ENCODE results near the gene HOXD4.

HOXD4 gene

GRCh38 chr2:176151442-176152287 lies at the start of gene HOXD4:
Gene HOXD4, plus strand, starts transcription at chr2:176151550. Its CDS starts 84 bp downstream, at chr2:176151634.
- H3K9me3 ChIP-seq (ENCODE audit: insufficient read depth, low read depth, low read length) = no peaks in the 10 kb centered on the region; the same call in 1 of the 2 replicates
- H3K4me1 ChIP-seq (ENCODE audit: insufficient read depth, low read length) = no peaks in the 10 kb centered on the region
- H3K27ac ChIP-seq (ENCODE audit: low read length) = no peak within 1 kb of the TSS
- H3K27me3 ChIP-seq (ENCODE audit: insufficient read depth, low read length) = peaks cover 100% of the 10 kb centered on the region
- H3K9ac ChIP-seq (ENCODE audit: low read depth, low read length) = no peak within 1 kb of the TSS
- no peak within 1 kb of the TSS for H3K4me3 ChIP-seq (ENCODE audit: low read length)
- no peaks in the 10 kb centered on the region for H3K36me3 ChIP-seq (ENCODE audit: insufficient read depth, low read depth, low read length)

GRCh38 chr2:176101842-176102241 lies 49.5 kb upstream of the HOXD4 start:
- no peak overlapping the region for H3K4me3 ChIP-seq (ENCODE audit: low read length)
- H3K27me3 ChIP-seq (ENCODE audit: insufficient read depth, low read length) = peaks cover 100% of the 10 kb centered on the region
- peaks cover 12% of the 10 kb centered on the region; the same call in 1 of the 2 replicates for H3K9me3 ChIP-seq (ENCODE audit: insufficient read depth, low read depth, low read length)
- H3K36me3 ChIP-seq (ENCODE audit: insufficient read depth, low read depth, low read length) = no peaks in the 10 kb centered on the region
- H3K9ac ChIP-seq (ENCODE audit: low read depth, low read length) = no peak overlapping the region
- peaks cover 6% of the 10 kb centered on the region; the same call in 1 of the 2 replicates for H3K4me1 ChIP-seq (ENCODE audit: insufficient read depth, low read length)
- H3K27ac ChIP-seq (ENCODE audit: low read length) = no peak overlapping the region

- Histone ChIP-seq H3K9ac (ENCODE audit: low read depth, low read length) (no peak overlapping the region), H3K4me1 (ENCODE audit: insufficient read depth, low read length) (peaks cover 5% of the 10 kb centered on the region; the same call in 1 of the 2 replicates)
These were observed 49.0 kb upstream of the HOXD4 start for GRCh38 chr2:176102309-176102866.

DNA sequence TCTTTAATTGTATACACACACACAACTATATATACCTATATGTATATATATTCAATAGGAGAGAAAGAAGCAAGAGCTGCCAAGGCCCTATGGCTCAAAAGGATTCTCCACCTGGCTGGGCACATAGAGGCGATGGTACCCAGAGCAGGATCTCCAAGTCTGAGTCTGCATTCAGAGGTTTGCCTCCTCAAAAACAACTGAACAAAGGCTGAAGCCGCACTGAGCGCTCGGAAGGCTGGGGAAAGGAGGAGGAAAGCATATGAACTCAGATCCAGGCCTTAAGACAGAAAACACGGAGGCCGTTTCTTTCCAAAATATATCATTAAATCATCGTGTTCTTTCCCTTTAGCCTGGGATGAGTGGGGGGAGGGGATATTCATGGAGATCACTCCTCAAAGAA lies 48.2 kb upstream of the HOXD4 start:
- H3K36me3 ChIP-seq (ENCODE audit: insufficient read depth, low read depth, low read length) = no peaks in the 10 kb centered on the region
- peaks cover 12% of the 10 kb centered on the region; the same call in 1 of the 2 replicates for H3K9me3 ChIP-seq (ENCODE audit: insufficient read depth, low read depth, low read length)
- no peaks in the 10 kb centered on the region; the same call in 1 of the 2 replicates for H3K4me1 ChIP-seq (ENCODE audit: insufficient read depth, low read length)
- peaks cover 100% of the 10 kb centered on the region for H3K27me3 ChIP-seq (ENCODE audit: insufficient read depth, low read length)
- no peak overlapping the region for H3K9ac ChIP-seq (ENCODE audit: low read depth, low read length)
- no peak overlapping the region for H3K4me3 ChIP-seq (ENCODE audit: low read length)
- no peak overlapping the region for H3K27ac ChIP-seq (ENCODE audit: low read length)

More at GRCh38 chr2:176102309-176102866, 49.0 kb upstream of the HOXD4 start:
- H3K27ac ChIP-seq (ENCODE audit: low read length) = no peak overlapping the region
- H3K9me3 ChIP-seq (ENCODE audit: insufficient read depth, low read depth, low read length) = peaks cover 12% of the 10 kb centered on the region; the same call in 1 of the 2 replicates
- no peak overlapping the region for H3K4me3 ChIP-seq (ENCODE audit: low read length)
- H3K36me3 ChIP-seq (ENCODE audit: insufficient read depth, low read depth, low read length) = no peaks in the 10 kb centered on the region
- peaks cover 100% of the 10 kb centered on the region for H3K27me3 ChIP-seq (ENCODE audit: insufficient read depth, low read length)

DNA sequence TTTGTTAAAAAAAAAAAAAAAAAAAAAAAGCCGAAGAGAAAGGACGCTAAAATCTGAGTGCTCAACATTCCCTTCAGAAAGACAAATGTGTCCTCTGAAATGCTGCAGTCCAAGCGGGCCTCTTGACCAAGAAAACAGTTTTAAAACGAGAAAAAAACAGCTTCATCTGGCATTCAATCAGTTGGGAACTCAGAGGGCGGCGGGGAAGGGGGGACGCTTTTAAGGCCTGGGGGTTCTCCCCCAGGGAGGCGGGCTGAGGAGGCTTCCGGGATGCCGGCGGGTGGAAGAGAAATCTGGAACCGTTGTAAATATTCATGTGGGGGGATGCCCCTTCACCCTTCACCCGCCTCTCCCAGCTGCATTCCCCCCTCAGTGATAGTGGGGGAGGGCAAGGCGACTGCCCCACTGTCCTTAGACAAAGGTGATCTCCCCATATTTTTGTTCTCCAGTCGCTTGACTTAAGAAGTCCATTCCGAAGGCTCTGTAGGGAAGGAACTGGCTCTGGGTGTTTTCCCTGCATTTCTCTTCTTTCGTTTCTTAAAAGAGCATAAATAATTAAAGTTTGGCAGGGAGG lies 47.5 kb upstream of the HOXD4 start:
- H3K36me3 ChIP-seq (ENCODE audit: insufficient read depth, low read depth, low read length) = no peaks in the 10 kb centered on the region
- H3K27me3 ChIP-seq (ENCODE audit: insufficient read depth, low read length) = peaks cover 100% of the 10 kb centered on the region
- no peak overlapping the region for H3K27ac ChIP-seq (ENCODE audit: low read length)
- H3K4me3 ChIP-seq (ENCODE audit: low read length) = no peak overlapping the region
- H3K4me1 ChIP-seq (ENCODE audit: insufficient read depth, low read length) = no peaks in the 10 kb centered on the region
- peaks cover 10% of the 10 kb centered on the region; the same call in 1 of the 2 replicates for H3K9me3 ChIP-seq (ENCODE audit: insufficient read depth, low read depth, low read length)
- H3K9ac ChIP-seq (ENCODE audit: low read depth, low read length) = no peak overlapping the region

DNA sequence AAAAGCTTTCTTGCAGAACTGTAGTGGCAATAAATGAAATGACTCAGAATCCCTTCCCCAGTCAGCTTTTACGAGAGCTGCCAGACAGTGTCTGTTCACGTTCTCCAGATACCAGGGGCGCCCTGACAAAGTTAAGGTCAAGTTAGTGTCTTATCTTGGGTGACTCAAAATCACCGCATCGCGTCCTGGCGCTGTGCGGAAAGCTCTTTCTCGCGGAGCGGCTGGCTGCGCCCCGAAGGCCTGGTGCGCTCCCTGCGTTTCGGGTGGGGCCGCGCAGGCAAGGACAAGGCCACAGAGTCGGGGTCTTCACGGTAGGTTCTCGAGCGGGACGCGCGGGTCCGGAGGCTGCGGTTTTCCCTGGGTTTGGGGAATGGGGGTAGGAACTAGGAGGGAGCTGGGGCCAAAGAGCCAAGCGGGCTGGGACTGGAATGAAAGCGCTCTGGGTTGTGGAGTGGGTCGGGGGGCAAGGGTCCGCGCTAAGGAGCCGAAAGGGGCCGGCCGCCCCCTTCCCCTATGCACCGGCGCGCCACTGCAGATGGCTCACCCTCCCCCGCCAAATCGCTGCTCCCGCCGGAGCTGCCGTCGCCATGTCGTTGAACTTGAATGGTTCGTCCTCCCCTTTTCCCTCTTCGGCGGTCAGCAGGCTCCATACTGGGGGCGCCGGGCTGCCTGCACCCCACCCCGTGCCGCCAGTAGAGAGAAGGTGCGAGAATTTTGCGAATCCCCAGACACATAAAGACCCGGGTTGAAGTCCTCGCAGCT lies 46.9 kb upstream of the HOXD4 start:
- H3K9ac ChIP-seq (ENCODE audit: low read depth, low read length) = no peak overlapping the region
- peaks cover 6% of the 10 kb centered on the region; the same call in 1 of the 2 replicates for H3K9me3 ChIP-seq (ENCODE audit: insufficient read depth, low read depth, low read length)
- H3K4me3 ChIP-seq (ENCODE audit: low read length) = no peak overlapping the region; the same call in 1 of the 2 replicates
- no peaks in the 10 kb centered on the region for H3K36me3 ChIP-seq (ENCODE audit: insufficient read depth, low read depth, low read length)
- H3K27ac ChIP-seq (ENCODE audit: low read length) = no peak overlapping the region
- H3K27me3 ChIP-seq (ENCODE audit: insufficient read depth, low read length) = peaks cover 100% of the 10 kb centered on the region
- no peaks in the 10 kb centered on the region for H3K4me1 ChIP-seq (ENCODE audit: insufficient read depth, low read length)

GRCh38 chr2:176105078-176105729 lies 46.1 kb upstream of the HOXD4 start:
- Histone ChIP-seq H3K27me3 (ENCODE audit: insufficient read depth, low read length) (peaks cover 100% of the 10 kb centered on the region), H3K36me3 (ENCODE audit: insufficient read depth, low read depth, low read length) (no peaks in the 10 kb centered on the region), H3K4me1 (ENCODE audit: insufficient read depth, low read length) (no peaks in the 10 kb centered on the region), H3K4me3 (ENCODE audit: low read length) (no peak overlapping the region; the same call in 1 of the 2 replicates), H3K9ac (ENCODE audit: low read depth, low read length) (no peak overlapping the region), H3K27ac (ENCODE audit: low read length) (no peak overlapping the region), H3K9me3 (ENCODE audit: insufficient read depth, low read depth, low read length) (peaks cover 5% of the 10 kb centered on the region; the same call in 1 of the 2 replicates)

DNA sequence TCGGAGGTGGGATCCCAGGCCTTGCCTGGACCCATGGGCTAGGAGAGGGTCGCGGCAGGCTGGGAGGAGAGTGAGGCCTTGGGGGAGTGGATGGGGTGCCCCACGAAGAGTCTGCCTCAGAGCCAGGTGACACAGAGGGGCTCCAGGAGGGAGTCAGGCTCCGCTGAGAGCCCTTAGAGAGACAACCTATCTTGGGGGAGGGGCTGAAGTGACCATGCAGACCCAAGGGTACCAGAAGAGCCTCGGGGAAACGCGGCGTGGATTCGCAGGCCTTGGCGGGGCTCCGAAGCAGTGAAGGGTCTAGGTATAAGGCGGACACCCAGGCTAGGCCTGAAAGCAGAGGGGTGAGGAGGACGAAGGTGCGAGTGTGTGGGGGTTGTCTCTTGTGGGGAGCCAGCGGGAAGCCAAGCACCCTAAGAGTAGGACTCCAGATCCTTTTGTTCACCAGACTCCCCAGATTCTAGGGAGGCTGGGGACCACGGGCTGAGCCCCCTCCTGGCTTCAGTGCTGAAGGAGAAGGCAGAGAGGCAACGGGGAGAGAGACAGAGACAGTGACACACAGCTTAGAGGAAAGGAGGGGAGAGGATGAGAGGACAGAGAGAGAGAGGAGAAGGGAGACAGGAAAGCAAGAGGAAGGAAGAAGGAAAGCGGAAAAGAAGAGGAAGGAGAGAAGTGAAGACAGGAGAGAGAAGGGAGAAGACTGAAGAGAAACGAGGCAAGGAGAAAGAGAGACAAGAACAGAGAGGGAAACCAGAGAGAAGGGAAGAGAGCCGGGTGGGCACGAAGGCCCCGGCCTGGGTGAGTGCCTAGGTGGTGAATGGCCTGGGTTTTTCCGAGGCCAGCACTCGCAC lies 45.4 kb upstream of the HOXD4 start:
- H3K4me1 ChIP-seq (ENCODE audit: insufficient read depth, low read length) = no peaks in the 10 kb centered on the region
- H3K36me3 ChIP-seq (ENCODE audit: insufficient read depth, low read depth, low read length) = no peaks in the 10 kb centered on the region
- H3K4me3 ChIP-seq (ENCODE audit: low read length) = no peak overlapping the region
- no peak overlapping the region for H3K9ac ChIP-seq (ENCODE audit: low read depth, low read length)
- H3K27ac ChIP-seq (ENCODE audit: low read length) = no peak overlapping the region
- no peaks in the 10 kb centered on the region; the same call in 1 of the 2 replicates for H3K9me3 ChIP-seq (ENCODE audit: insufficient read depth, low read depth, low read length)
- peaks cover 100% of the 10 kb centered on the region for H3K27me3 ChIP-seq (ENCODE audit: insufficient read depth, low read length)

GRCh38 chr2:176106581-176107539 lies 44.5 kb upstream of the HOXD4 start, which contains the start of gene HOXD11:
Gene HOXD11, plus strand, starts transcription at chr2:176107280. Its CDS starts 76 bp downstream, at chr2:176107356.
- H3K36me3 ChIP-seq (ENCODE audit: insufficient read depth, low read depth, low read length) = no peaks in the 10 kb centered on the region
- peaks cover 100% of the 10 kb centered on the region for H3K27me3 ChIP-seq (ENCODE audit: insufficient read depth, low read length)
- H3K4me1 ChIP-seq (ENCODE audit: insufficient read depth, low read length) = no peaks in the 10 kb centered on the region
- H3K9ac ChIP-seq (ENCODE audit: low read depth, low read length) = no peak within 1 kb of the TSS
- no peak within 1 kb of the TSS for H3K27ac ChIP-seq (ENCODE audit: low read length)
- H3K9me3 ChIP-seq (ENCODE audit: insufficient read depth, low read depth, low read length) = no peaks in the 10 kb centered on the region; the same call in 1 of the 2 replicates
- no peak within 1 kb of the TSS; the same call in 1 of the 2 replicates for H3K4me3 ChIP-seq (ENCODE audit: low read length)
